OCI-LY7 (cell line): Measurements from ENCODE around the gene GAS7.

Experiments
- CTCF ChIP-seq: fragments of 200-600 bp; sonication (generic); conservative IDR thresholded peaks from 2 replicates; pipeline ENCODE4 v1.5.1; 2014; ENCODE audit warnings: mild to moderate bottlenecking, antibody characterized with exemption, low read length, moderate library complexity, mixed read lengths
- EZH2phosphoT487 ChIP-seq: fragments of 200-600 bp; sonication (generic); IDR thresholded peaks from 2 replicates; pipeline ENCODE4 v1.6.1; 2018; ENCODE audit warnings: low read depth, borderline replicate concordance, mild to moderate bottlenecking, mixed run types, antibody characterized with exemption, low read length, moderate library complexity, mixed read lengths

GRCh38 chr17:10177131-10177912 is 21.1 kb downstream of the GAS7 start:
- TF ChIP-seq CTCF, result no peak
- TF ChIP-seq EZH2phosphoT487, result no peak
